ENCODE measurements around the gene TFR2. TPM values are rescaled to one million over a fixed set of nuclear protein-coding genes. Genes with fewer than 3 reads are reported as not detected.

TFR2 gene
- total and polyA plus RNA-seq, 2 donors (not counting 3 experiments of a cell fraction or from before 2014, with no cell fraction given) = 0.37 to 0.60 TPM

DNA sequence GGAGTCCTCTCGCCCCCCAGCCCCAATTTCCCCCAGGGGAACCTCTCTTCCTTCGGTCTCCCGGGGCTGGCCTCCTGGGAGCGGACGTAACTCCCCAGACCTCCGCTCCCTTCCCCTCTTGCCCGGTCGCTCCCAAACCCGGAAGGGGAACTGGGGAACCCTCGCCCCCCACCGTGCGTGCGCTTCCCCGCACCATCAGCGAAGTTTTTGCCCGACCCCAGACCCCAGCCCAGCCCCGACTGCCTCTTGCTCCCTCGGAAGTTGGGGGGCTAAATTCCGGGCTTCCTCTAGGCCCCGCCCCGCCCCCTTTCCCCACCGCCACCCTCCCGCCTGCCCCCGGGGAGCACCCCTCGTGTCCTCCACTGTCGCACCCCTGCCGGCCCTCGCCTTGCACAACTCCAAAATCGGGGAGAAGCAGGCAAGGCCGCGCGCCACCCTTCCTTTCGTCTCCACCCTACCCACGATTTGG lies 32.6 kb upstream of the TFR2 start:
- Histone ChIP-seq H3K27me3 (ENCODE audit: control insufficient read depth in 2 of 2, insufficient read depth in 2 of 2, low read length in 2 of 2) (peaks cover 2 to 5% of the 10 kb centered on the region in 2 experiments), H3K27ac (ENCODE audit: insufficient read depth, low read depth, low read length) (peak overlapping the region; percentile 42), H4K20me1 (replicated peaks; ENCODE audit: control insufficient read depth, extremely low read depth, insufficient read depth, low read length) (no peaks in the 10 kb centered on the region), H3K4me3 (replicated peaks in 1 of 3; ENCODE audit: insufficient read depth in 1 of 3, low read depth in 1 of 3, low read length in 3 of 3) (peak overlapping the region; percentile 70 to 88 (median 86)), H3K36me3 (ENCODE audit: control insufficient read depth in 2 of 2, extremely low read depth in 1 of 2, insufficient read depth in 2 of 2, low read length in 2 of 2) (peaks cover 8 to 23% of the 10 kb centered on the region in 2 experiments), H3K4me1 (ENCODE audit: control insufficient read depth, extremely low read depth, insufficient read depth, low read length) (peaks cover 4% of the 10 kb centered on the region), H3K9me1 (replicated peaks; ENCODE audit: control insufficient read depth, extremely low read depth, insufficient read depth, low read length) (no peaks in the 10 kb centered on the region), H2AFZ (ENCODE audit: low read depth, low read length) (peak overlapping the region; percentile 52), H3K4me2 (ENCODE audit: insufficient read depth, low read length) (peak overlapping the region; percentile 74), H3K9me3 (replicated peaks; ENCODE audit: control insufficient read depth, insufficient read depth, low read length) (no peaks in the 10 kb centered on the region), H3K9ac (replicated peaks; ENCODE audit: extremely low read depth, insufficient read depth, low read length) (peak overlapping the region; percentile 93), H3K79me2 (ENCODE audit: control insufficient read depth, insufficient read depth, low read length) (peaks cover 28% of the 10 kb centered on the region)
- DNase-seq (ENCODE audit: low read depth, low spot score) (no peak), FAIRE-seq (no peak)
- dilution Hi-C loops (cut with MboI; ENCODE audit: extremely low pct_ligation_motif_present, low sequenced_read_pairs) = no loop called here
- no TSS peak for BruUV-seq (replicated peaks)
- ChIA-PET CTCF (interaction anchor here (1.4 kb wide), 1 partner anchor 9 kb away, joined by 4 read pairs; no protein-coding TSS in a partner anchor), POLR2A (interaction anchor here (1.3 kb wide), 1 partner anchor 89 kb away, joined by 14 read pairs; the partner anchor contains the start of genes FBXO24 and LRCH4)
- intact Hi-C loops (cut with micrococcal nuclease) = loop anchor here (1.0 kb wide), 7 partner anchors 17 to 88 kb away; partner anchors contain the start of genes ACTL6B, FBXO24, LRCH4 and MOSPD3
- TF ChIP-seq MAX (IDR thresholded peaks at IDR 0.05; ENCODE audit: insufficient read depth, insufficient read length) (no peak), GATA2 (IDR thresholded peaks at IDR 0.05; ENCODE audit: insufficient read depth, insufficient read length, low read depth, low read length) (no peak), POLR2A (IDR thresholded peaks at IDR 0.05; ENCODE audit: low read depth, low read length) (no peak), JUN (IDR thresholded peaks at IDR 0.05; ENCODE audit: borderline replicate concordance, insufficient read depth, insufficient read length, low read depth) (no peak), POLR2AphosphoS5 (IDR thresholded peaks at IDR 0.05; ENCODE audit: insufficient read depth, low read depth, low read length) (no peak), FOS (IDR thresholded peaks at IDR 0.05; ENCODE audit: borderline replicate concordance, insufficient read depth, low read length) (no peak), MYC (IDR thresholded peaks at IDR 0.05; ENCODE audit: low read depth, low read length) (no peak), EZH2 (IDR thresholded peaks at IDR 0.05; ENCODE audit: borderline replicate concordance, low read depth, low read length, severe bottlenecking) (no peak)
- TF ChIP-seq, protein P1, sequence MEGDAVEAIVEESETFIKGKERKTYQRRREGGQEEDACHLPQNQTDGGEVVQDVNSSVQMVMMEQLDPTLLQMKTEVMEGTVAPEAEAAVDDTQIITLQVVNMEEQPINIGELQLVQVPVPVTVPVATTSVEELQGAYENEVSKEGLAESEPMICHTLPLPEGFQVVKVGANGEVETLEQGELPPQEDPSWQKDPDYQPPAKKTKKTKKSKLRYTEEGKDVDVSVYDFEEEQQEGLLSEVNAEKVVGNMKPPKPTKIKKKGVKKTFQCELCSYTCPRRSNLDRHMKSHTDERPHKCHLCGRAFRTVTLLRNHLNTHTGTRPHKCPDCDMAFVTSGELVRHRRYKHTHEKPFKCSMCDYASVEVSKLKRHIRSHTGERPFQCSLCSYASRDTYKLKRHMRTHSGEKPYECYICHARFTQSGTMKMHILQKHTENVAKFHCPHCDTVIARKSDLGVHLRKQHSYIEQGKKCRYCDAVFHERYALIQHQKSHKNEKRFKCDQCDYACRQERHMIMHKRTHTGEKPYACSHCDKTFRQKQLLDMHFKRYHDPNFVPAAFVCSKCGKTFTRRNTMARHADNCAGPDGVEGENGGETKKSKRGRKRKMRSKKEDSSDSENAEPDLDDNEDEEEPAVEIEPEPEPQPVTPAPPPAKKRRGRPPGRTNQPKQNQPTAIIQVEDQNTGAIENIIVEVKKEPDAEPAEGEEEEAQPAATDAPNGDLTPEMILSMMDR (IDR thresholded peaks at IDR 0.05; ENCODE audit: extremely low read depth in 1 of 2, insufficient read depth in 1 of 2, low read depth in 1 of 2, low read length in 2 of 2) = no peak
